Activated CD8-positive, alpha-beta T cell treated with anti-CD3 and anti-CD28 coated beads for 36 hours (primary cell): ENCODE results near the gene SERPINH1. TPM values are rescaled to one million over a fixed set of nuclear protein-coding genes. Genes with fewer than 3 reads are reported as not detected.

Experiments used
- ATAC-seq: fragments of 200-7000 bp; cut with Tn5 transposase; one replicate; pipeline ENCODE4 v1.10.0; 2021; ENCODE audit warnings: mild to moderate bottlenecking, moderate library complexity
- CTCF ChIA-PET: fragments of 350-600 bp; sonication (Branson Sonifier 250); formaldehyde crosslinking; loops from one replicate; lab custom pipeline; 2021; ENCODE audit warnings: antibody characterized with exemption; lab: Charles Lee
- POLR2A ChIA-PET: fragments of 350-600 bp; sonication (Branson Sonifier 250); formaldehyde crosslinking; loops from one replicate; lab custom pipeline; 2021; ENCODE audit warnings: antibody characterized with exemption; lab: Charles Lee
- DNase-seq: peaks from one replicate; pipeline ENCODE4 v3.0.0-alpha.2; 2020
- H3K27ac Mint-ChIP-seq: one replicate; pipeline ENCODE4 v1.8.0; 2021; ENCODE audit warnings: mild to moderate bottlenecking, mixed read lengths
- H3K27me3 Mint-ChIP-seq: one replicate; pipeline ENCODE4 v1.8.0; 2021; ENCODE audit warnings: mixed read lengths
- H3K36me3 Mint-ChIP-seq: one replicate; pipeline ENCODE4 v1.8.0; 2021; ENCODE audit warnings: low read depth, mixed read lengths
- H3K4me1 Mint-ChIP-seq: one replicate; pipeline ENCODE4 v1.8.0; 2021; ENCODE audit warnings: low read depth, mixed read lengths
- H3K4me3 Mint-ChIP-seq: one replicate; pipeline ENCODE4 v1.8.0; 2021; ENCODE audit warnings: mild to moderate bottlenecking, moderate library complexity, mixed read lengths
- H3K9me3 Mint-ChIP-seq: one replicate; pipeline ENCODE4 v1.8.0; 2021; ENCODE audit warnings: mixed read lengths
- intact Hi-C: fragments of 100-400 bp; cut with micrococcal nuclease; formaldehyde crosslinking; loops from one replicate; pipeline ENCODE4 v1.10.0; 2022
- total RNA-seq, 2 experiments: library from RNA; stranded (reverse); gene quantifications; one replicate each; pipeline ENCODE4 v1.2.3, GENCODE V29; 2021
- TF ChIP-seq, protein P1 (sequence below): fragments of 200-600 bp; IDR thresholded peaks from one replicate; pipeline ENCODE4 v1.8.0; 2022; ENCODE audit warnings: antibody characterized with exemption, mild to moderate bottlenecking

SERPINH1 gene
- total RNA-seq, 2 experiments from 2014 or later = 15.7 to 17.7 TPM

DNA sequence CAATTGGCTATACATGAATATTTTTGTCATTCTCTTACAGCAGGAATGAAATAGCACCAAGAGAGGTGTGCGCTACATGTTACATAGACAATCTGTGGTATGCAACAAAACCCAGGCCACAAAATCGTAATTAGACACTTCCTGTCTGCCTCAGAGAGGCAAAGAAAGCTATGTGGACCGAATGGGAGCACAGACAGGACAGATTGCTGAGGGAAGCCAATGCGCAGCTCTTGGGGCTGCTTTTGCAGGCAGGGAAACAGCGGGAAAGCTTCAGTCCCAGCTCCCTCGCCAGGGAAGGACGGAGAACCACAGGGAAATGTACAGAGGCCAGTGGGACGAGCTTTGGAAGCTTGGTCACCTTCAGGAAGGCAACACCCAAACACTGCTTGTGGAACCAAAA is 40.9 kb downstream of the SERPINH1 start:
- DNase-seq = no peak
- intact Hi-C loops = no loop called here
- Mint-ChIP-seq H3K4me1 (no peaks in the 10 kb centered on the region), H3K27ac (no peak overlapping the region), H3K9me3 (no peaks in the 10 kb centered on the region), H3K36me3 (no peaks in the 10 kb centered on the region), H3K4me3 (no peak overlapping the region), H3K27me3 (peaks cover 3% of the 10 kb centered on the region)
- CTCF ChIA-PET = interaction anchor here (1.2 to 1.6 kb wide), 3 partner anchors 11 to 103 kb away, joined by 3 to 4 read pairs (median 4); no protein-coding TSS in a partner anchor
- POLR2A ChIA-PET = no interaction called here
- ATAC-seq = no peak
- TF ChIP-seq, protein P1, sequence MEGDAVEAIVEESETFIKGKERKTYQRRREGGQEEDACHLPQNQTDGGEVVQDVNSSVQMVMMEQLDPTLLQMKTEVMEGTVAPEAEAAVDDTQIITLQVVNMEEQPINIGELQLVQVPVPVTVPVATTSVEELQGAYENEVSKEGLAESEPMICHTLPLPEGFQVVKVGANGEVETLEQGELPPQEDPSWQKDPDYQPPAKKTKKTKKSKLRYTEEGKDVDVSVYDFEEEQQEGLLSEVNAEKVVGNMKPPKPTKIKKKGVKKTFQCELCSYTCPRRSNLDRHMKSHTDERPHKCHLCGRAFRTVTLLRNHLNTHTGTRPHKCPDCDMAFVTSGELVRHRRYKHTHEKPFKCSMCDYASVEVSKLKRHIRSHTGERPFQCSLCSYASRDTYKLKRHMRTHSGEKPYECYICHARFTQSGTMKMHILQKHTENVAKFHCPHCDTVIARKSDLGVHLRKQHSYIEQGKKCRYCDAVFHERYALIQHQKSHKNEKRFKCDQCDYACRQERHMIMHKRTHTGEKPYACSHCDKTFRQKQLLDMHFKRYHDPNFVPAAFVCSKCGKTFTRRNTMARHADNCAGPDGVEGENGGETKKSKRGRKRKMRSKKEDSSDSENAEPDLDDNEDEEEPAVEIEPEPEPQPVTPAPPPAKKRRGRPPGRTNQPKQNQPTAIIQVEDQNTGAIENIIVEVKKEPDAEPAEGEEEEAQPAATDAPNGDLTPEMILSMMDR = no peak

DNA sequence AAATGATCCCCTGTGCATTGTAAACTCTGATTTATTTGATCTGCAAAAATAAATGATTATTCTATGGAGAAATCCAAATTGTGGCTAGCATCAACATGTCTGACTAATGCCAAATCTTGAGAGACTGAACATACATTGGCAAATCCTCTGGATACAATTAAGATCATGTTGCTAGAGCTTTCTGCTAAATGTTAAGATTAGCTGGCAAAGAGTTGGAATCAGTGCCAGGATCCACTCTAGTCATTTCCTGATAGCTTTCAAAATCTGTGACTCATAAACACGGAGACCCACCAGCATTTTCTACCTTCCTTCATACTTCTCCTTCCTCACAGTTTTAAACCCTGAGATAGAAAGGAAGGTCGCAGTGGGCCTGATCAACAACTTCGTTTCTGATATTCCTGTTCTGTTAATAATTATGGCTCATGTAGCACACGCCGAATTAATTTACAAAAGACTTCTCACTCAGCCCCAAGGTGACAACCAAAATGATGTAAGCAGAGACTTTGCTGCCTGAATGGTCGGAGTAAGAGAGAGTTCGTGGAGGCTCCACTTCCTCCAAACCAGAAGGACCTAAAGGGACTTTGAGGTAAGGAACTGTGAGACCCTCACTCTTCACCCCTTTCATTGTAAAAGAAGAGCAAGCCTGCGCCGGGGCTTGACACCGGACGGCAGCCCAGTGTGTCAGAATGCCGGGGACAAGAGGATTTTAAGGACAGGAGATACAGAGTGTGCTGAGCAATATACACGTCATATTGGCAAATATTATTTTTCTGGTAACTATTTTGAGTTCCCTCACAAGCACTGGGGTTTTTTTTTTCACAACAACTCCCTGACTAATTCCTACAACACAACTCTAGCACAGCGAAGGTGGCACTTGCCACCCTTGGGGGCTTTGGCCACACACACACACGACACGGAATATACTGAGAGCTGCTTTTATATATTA is 42.0 kb downstream of the SERPINH1 start:
- intact Hi-C loops = no loop called here
- H3K4me1 Mint-ChIP-seq = no peaks in the 10 kb centered on the region
- TF ChIP-seq, protein P1 = no peak
- no peak overlapping the region for H3K27ac Mint-ChIP-seq
- no peak for DNase-seq
- no peak overlapping the region for H3K4me3 Mint-ChIP-seq
- no peaks in the 10 kb centered on the region for H3K9me3 Mint-ChIP-seq
- ChIA-PET POLR2A (interaction anchor here (1.0 kb wide), 1 partner anchor 12 kb away, joined by 3 read pairs; no protein-coding TSS in a partner anchor), CTCF (interaction anchor here (1.4 to 1.6 kb wide), 3 partner anchors 10 to 102 kb away, joined by 3 to 5 read pairs (median 4); no protein-coding TSS in a partner anchor)
- no peak for ATAC-seq
- H3K27me3 Mint-ChIP-seq = peaks cover 3% of the 10 kb centered on the region
- H3K36me3 Mint-ChIP-seq = no peaks in the 10 kb centered on the region

DNA sequence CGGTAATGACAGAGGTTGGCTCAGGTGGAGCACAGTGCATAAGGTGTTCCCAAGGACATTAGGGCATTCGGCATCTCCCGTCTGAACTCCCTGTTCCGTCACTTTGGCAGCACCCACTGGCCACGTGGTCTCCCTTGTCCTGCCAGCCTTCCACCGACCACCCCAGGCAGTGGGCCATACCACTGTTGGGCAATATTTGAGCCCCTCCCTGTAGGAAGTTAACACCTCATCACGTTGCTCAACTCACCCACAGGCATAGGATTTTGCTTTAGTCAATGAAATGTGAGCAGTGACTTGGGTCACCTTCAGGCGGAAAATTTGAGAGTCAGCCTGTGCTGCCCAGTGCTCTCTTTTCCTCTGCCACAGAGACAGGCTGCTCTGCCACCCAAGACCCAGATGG is 44.0 kb downstream of the SERPINH1 start:
- Mint-ChIP-seq H3K4me1 (no peaks in the 10 kb centered on the region), H3K27me3 (peaks cover 3% of the 10 kb centered on the region), H3K36me3 (no peaks in the 10 kb centered on the region), H3K27ac (no peak overlapping the region), H3K9me3 (no peaks in the 10 kb centered on the region), H3K4me3 (no peak overlapping the region)
- TF ChIP-seq, protein P1 = no peak
- intact Hi-C loops = no loop called here
- ATAC-seq (no peak), DNase-seq (no peak)
- POLR2A ChIA-PET = no interaction called here
- CTCF ChIA-PET = no interaction called here

DNA sequence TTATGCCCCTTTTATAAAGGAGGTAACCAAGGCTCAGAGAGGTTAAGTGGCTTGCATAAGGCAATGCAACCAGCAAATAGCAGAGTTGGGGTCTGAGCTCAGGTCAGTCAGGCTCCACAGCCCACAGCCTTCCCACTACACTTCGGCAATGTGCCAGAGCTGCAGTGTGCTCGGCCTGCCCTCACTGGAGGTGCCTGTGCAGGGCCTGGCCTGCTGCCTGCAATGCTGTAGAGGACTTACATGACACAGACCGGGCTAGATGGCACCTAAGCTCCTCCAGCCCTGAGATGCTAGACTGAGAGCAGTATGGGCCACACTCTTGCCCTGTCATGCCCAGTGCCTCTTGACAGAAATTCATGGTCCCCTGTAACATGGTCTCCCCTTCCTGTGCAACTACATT is 49.8 kb downstream of the SERPINH1 start:
- H3K4me1 Mint-ChIP-seq = no peaks in the 10 kb centered on the region

More for the DNA sequence above, 49.8 kb downstream of the SERPINH1 start:
- DNase-seq (no peak), ATAC-seq (no peak)
- TF ChIP-seq, protein P1 = no peak
- intact Hi-C loops = no loop called here
- Mint-ChIP-seq H3K27me3 (no peaks in the 10 kb centered on the region), H3K36me3 (no peaks in the 10 kb centered on the region), H3K9me3 (no peaks in the 10 kb centered on the region), H3K27ac (no peak overlapping the region), H3K4me3 (no peak overlapping the region)
- ChIA-PET POLR2A (interaction anchor here (1.0 kb wide), 1 partner anchor 13 kb away, joined by 3 read pairs; no protein-coding TSS in a partner anchor), CTCF (interaction anchor here (1.1 kb wide), 1 partner anchor 25 kb away, joined by 3 read pairs; no protein-coding TSS in a partner anchor)
